ELR (cell line): ENCODE data around the gene ARF1.
"Not testable (repeated sequence)": the region's sequence is repeated elsewhere in the genome, so short reads cannot be mapped to it uniquely, and the experiment has no call there.

ENCODE experiments used
- DNase-seq: peaks from one replicate; pipeline ENCODE4 v3.0.0-alpha.2; 2015; ENCODE audit warnings: low read depth

ARF1 gene

GRCh38 chr1:228102791-228103620 is 20.5 kb downstream of the ARF1 start, which contains the start of gene C1orf35:
Gene C1orf35, minus strand, starts transcription at chr1:228103325. Its CDS starts 98 bp downstream, at chr1:228103227.
- peak; percentile 94 for DNase-seq

GRCh38 chr1:228104526-228105269 is 22.2 kb downstream of the ARF1 start:
- no peak for DNase-seq

- DNase-seq: no peak
Observed at GRCh38 chr1:228105270-228105995, 22.9 kb downstream of the ARF1 start.

- DNase-seq: no peak
Observed at GRCh38 chr1:228105996-228106799, 23.7 kb downstream of the ARF1 start.

- no peak for DNase-seq
Observed at GRCh38 chr1:228106800-228107054, 24.2 kb downstream of the ARF1 start.

- DNase-seq: no peak
Observed at GRCh38 chr1:228107636-228108035, 25.1 kb downstream of the ARF1 start.

GRCh38 chr1:228108055-228108690 is 25.7 kb downstream of the ARF1 start:
- no peak for DNase-seq

GRCh38 chr1:228108742-228109072 is 26.2 kb downstream of the ARF1 start:
- no peak for DNase-seq

GRCh38 chr1:228109073-228109961 is 26.8 kb downstream of the ARF1 start, which contains the start of gene MRPL55:
Gene MRPL55, minus strand, starts transcription at chr1:228109299. Its CDS starts 1,039 bp downstream, at chr1:228108260.
- DNase-seq: peak; percentile 96

- peak; percentile 43 for DNase-seq
Observed at GRCh38 chr1:228109962-228110488, 27.5 kb downstream of the ARF1 start.

- DNase-seq: no peak
Observed at GRCh38 chr1:228110556-228110955, 28.0 kb downstream of the ARF1 start.

GRCh38 chr1:228111315-228111714 is 28.8 kb downstream of the ARF1 start:
- DNase-seq: not testable (repeated sequence)

GRCh38 chr1:228112167-228112566 is 29.7 kb downstream of the ARF1 start:
- DNase-seq: no peak

GRCh38 chr1:228112617-228113016 is 30.1 kb downstream of the ARF1 start:
- no peak for DNase-seq

GRCh38 chr1:228114827-228115226 is 32.3 kb downstream of the ARF1 start:
- DNase-seq: no peak

GRCh38 chr1:228117335-228117734 is 34.8 kb downstream of the ARF1 start:
- DNase-seq: no peak

- no peak for DNase-seq
Observed at GRCh38 chr1:228118040-228118439, 35.5 kb downstream of the ARF1 start.

GRCh38 chr1:228120351-228120750 is 37.8 kb downstream of the ARF1 start:
- DNase-seq: no peak

GRCh38 chr1:228120857-228121489 is 38.5 kb downstream of the ARF1 start:
- DNase-seq: no peak
